NCI-H1105 treated with DMSO at 0.1 percent for 48 hours (cell line): ENCODE measurements around the gene SPTBN1.

Experiments
- DNase-seq: peaks from one replicate; lab custom pipeline; 2025; lab: John Stamatoyannopoulos, UW

SPTBN1 gene

GRCh38 chr2:54704688-54705605, 248.8 kb downstream of the SPTBN1 start:
- DNase-seq, result peak; percentile 64

GRCh38 chr2:54706622-54707021, 250.5 kb downstream of the SPTBN1 start:
- no peak for DNase-seq

GRCh38 chr2:54708584-54709335, 252.6 kb downstream of the SPTBN1 start:
- DNase-seq, result no peak

GRCh38 chr2:54709336-54709809, 253.2 kb downstream of the SPTBN1 start:
- no peak for DNase-seq

- no peak for DNase-seq
Observed at GRCh38 chr2:54710216-54710615, 254.1 kb downstream of the SPTBN1 start.

GRCh38 chr2:54712516-54712915, 256.4 kb downstream of the SPTBN1 start:
- DNase-seq, result no peak

- DNase-seq, result no peak
Observed at GRCh38 chr2:54714996-54715395, 258.9 kb downstream of the SPTBN1 start.

- no peak for DNase-seq
Observed at GRCh38 chr2:54716375-54716774, 260.2 kb downstream of the SPTBN1 start.

GRCh38 chr2:54720563-54720962, 264.4 kb downstream of the SPTBN1 start:
- DNase-seq, result no peak
